GM19372 (cell line): ENCODE results near the gene CEP68.
A peak's percentile ranks its signal among the peaks of the same experiment; 100 is the strongest.
"Not testable (repeated sequence)": the region's sequence is repeated elsewhere in the genome, so short reads cannot be mapped to it uniquely, and the experiment has no call there.

Experiments
- ATAC-seq: cut with Tn5 transposase; IDR thresholded peaks from one replicate; pipeline ENCODE4 v1.9.1; 2021; ENCODE audit warnings: mild to moderate bottlenecking, low read depth, moderate library complexity; ENCODE audit not compliant: unreplicated experiment

Gene CEP68

GRCh38 chr2:65030476-65031332, 25.5 kb upstream of the CEP68 start:
- no peak for ATAC-seq

GRCh38 chr2:65031341-65032018, 24.7 kb upstream of the CEP68 start:
- no peak for ATAC-seq

- ATAC-seq, result no peak
These were observed 23.9 kb upstream of the CEP68 start for GRCh38 chr2:65032019-65032975.

- ATAC-seq, result no peak
These were observed 23.0 kb upstream of the CEP68 start for GRCh38 chr2:65033178-65033577.

DNA sequence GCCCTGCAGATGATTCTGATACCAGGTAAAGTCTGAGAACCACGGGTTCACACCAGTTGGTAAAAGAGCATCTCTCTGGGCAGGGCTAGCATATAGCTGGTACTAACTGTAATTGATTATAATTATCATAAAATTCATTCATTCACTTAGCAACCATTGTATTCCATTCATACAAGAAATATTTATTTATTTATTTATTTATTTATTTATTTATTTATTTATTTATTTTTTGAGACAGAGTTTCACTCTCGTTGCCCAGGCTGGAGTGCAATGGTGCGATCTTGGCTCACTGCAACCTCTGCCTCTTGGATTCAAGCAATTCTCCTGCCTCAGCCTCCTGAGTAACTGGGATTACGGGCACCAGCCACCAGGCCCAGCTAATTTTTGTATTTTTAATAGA, 22.5 kb upstream of the CEP68 start:
- ATAC-seq, result not testable (repeated sequence)

DNA sequence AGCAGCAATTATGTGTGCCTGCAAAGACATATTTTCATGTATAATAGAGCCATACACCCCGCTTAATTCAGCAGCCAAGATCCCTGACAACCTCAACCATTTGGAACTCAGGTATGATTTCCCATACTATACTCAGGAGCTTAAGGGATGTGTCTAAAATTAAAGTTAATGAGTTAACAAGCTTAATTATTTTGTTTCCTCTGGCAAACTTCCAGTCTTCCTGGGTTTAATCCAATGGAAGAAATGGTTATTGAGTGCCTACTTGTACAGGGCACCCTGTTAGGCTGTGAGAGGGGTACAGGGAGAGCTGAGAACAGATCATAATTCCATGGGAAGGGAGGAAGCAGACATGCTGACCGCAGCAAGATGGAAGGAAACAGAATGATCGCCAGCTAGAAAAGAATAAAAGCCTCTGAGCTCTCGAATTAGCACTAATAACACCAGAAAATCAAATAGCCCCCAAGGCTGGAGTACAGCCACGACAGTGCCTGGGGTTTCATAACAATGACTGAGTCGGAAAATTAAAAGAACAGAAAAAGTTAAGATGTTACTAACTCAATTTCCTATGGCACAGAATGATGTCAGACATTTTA, 20.8 kb upstream of the CEP68 start:
- no peak for ATAC-seq

DNA sequence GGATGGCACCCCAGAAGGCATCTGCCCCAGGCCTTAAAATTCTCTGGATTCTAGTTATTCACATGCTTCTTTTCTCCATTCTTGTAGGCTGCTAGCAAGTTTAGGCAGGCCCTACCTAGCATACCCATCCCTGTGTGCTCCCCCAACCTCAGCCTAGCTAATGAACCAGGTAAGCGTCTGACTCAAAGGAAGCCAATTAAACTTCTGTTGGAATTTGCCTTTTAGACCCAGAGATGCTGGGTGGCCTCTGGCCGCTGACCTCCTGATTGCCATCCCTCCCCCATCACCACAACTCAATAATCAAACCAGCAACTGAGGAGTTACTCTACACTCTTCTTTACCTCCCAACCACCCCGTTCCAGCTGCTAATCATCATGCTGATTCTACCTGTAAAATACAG, 19.0 kb upstream of the CEP68 start:
- no peak for ATAC-seq

DNA sequence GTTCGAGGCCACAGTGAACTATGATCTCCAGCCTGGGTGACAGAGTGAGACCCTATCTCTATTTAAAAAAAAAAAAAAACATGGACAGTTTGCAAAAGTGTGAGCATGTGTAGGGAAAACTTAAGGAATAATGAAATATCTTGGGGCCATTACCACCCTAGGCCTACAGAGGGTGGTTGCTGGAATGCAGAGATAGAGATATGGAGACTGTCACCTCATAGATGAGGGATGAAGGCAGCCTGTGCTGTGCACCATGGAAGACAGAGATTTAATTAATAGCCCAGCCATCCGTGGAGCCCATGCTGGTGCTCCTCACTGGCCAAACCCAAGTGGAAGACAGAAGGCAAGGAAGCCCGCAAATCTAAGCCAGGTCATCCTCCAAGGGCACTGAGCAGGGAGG, 16.6 kb upstream of the CEP68 start:
- no peak for ATAC-seq

GRCh38 chr2:65040400-65041261, 15.6 kb upstream of the CEP68 start:
- peak; percentile 67 for ATAC-seq

DNA sequence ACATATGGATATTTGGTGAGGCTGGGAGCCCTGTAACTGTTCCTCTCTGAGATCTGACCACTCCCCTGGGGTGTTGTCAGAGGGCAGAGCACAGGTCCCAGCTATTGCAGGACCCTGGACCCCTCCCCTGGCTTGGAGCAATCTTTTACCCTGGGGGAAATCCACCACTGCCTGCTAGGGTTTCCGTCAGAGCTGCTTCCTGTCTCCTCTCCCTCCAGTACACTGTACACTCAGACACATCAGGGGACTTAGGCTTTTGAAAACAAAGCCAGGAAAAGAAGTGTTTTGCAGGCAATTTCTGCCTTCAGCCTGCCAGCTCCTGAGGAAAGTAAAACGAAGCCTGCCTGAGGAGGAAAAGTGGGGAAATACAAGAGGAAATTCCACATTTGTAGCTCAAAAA, 13.2 kb upstream of the CEP68 start:
- no peak for ATAC-seq

- ATAC-seq, result no peak
These were observed 12.0 kb upstream of the CEP68 start for GRCh38 chr2:65044097-65044735.

- no peak for ATAC-seq
These were observed 10.6 kb upstream of the CEP68 start for GRCh38 chr2:65045651-65046050.

DNA sequence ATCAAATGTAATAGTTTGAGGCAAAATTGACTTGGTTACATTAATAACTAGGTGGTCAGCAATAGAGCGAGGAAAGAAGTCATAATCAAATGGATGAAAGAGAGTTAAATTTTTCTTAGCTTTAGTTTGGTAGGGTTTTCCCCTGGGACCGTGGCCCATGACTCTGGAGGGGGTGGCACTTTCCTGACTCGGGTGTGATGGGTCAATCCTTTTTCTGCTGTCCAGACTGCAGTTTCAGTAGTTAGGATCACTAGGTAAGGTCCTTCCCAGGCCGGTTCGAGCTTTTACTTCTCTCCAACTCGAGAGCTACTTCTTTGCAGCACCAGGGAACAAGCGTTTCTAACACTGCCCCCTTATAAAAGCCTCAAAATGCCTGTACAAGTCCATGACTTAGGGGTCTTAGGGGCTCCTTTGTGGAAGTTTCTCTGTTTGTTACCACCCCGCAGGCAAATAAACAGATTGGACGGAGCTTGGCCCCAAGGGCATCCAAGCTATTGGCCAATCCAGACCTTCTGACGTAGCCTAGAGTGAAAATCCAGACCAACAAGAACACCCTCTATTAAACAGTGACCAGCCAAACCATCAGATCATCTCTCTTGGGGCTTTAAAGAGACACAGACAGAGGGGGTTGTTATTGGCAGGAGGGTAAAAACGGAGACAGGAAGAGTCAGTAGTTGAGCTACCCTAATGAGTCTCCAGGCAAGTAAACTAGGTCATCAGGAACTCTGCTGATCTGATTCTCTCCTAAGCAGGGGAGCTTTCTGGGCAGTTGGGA, 9.4 kb upstream of the CEP68 start:
- ATAC-seq, result no peak

- ATAC-seq, result no peak
These were observed 7.1 kb upstream of the CEP68 start for GRCh38 chr2:65049010-65049639.

DNA sequence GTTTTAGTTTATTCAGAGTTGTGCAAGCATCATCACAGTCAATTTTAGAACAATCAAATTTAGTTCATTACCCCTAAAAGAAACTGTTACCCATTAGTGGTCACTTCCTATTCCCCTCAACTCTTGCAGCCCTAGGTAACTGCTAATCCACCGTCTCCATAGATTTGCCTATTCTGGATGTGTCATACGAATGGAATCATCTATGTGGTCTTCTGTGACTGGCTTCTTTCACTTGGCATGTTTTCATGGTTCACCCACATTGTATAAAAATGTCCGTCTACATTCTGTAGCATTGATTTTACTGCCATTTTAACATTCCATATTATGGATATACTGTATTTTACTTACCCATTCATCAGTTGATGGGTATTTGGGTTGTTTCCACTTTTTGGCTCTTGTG, 5.3 kb upstream of the CEP68 start:
- ATAC-seq, result no peak

- ATAC-seq, result peak; percentile 42
These were observed 3.0 kb upstream of the CEP68 start for GRCh38 chr2:65053199-65053598.

- no peak for ATAC-seq
These were observed 1.3 kb upstream of the CEP68 start for GRCh38 chr2:65054749-65055421.
